Thyroid gland (tissue), 4 donors: Measurements from ENCODE around the gene GPR15LG.

Source experiments
- POLR2A ChIP-seq, 2 donors: fragments of 450-650 bp; IDR thresholded peaks; one replicate each; pipeline ENCODE4 v1.6.1; 2017; ENCODE audit warnings: antibody characterized with exemption in 2 of 2, mild to moderate bottlenecking in 2 of 2, moderate library complexity in 1 of 2
- TF ChIP-seq, protein P1 (sequence below), 6 experiments: fragments of 200-600 bp in 3 of 6; fragments of 450-650 bp in 3 of 6; sonication (generic) in 3 of 6; IDR thresholded peaks; one replicate each; pipeline ENCODE4 v1.5.1; 2016 to 2019; ENCODE audit warnings: antibody characterized with exemption in 6 of 6, mild to moderate bottlenecking in 2 of 6, inconsistent platforms in 1 of 6, moderate library complexity in 1 of 6

DNA sequence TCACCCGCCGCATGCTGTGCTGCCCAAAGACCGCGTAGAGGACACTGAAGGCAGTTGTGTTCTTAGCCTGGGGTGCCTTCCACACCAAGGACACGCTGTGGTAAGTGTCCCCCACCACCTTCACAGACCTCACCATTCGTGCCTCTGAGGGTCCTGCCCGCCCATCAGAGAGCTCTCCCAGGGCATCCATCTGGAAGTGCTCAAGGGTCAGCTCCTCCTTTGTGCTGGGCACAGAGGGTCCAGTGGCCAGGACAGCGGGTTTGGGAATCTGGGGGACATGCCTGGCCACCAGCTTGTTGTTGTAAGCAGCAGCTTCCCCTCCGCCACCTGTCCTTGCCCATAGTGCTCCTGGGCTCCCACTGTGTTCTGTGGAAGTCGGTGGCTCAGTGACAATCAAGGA, 58.8 kb downstream of the GPR15LG start:
- TF ChIP-seq, protein P1, sequence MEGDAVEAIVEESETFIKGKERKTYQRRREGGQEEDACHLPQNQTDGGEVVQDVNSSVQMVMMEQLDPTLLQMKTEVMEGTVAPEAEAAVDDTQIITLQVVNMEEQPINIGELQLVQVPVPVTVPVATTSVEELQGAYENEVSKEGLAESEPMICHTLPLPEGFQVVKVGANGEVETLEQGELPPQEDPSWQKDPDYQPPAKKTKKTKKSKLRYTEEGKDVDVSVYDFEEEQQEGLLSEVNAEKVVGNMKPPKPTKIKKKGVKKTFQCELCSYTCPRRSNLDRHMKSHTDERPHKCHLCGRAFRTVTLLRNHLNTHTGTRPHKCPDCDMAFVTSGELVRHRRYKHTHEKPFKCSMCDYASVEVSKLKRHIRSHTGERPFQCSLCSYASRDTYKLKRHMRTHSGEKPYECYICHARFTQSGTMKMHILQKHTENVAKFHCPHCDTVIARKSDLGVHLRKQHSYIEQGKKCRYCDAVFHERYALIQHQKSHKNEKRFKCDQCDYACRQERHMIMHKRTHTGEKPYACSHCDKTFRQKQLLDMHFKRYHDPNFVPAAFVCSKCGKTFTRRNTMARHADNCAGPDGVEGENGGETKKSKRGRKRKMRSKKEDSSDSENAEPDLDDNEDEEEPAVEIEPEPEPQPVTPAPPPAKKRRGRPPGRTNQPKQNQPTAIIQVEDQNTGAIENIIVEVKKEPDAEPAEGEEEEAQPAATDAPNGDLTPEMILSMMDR (IDR thresholded peaks at IDR 0.05): no peak
- no peak for TF ChIP-seq POLR2A (IDR thresholded peaks at IDR 0.05)
